AG08396 (cell line): ENCODE results near the gene GKN1.
"Not testable (repeated sequence)": the region's sequence is repeated elsewhere in the genome, so short reads cannot be mapped to it uniquely, and the experiment has no call there.

ENCODE experiments used
- DNase-seq: peaks from one replicate; pipeline ENCODE4 v3.0.0; 2012; ENCODE audit warnings: low spot score, mixed read lengths

The GKN1 gene

DNA sequence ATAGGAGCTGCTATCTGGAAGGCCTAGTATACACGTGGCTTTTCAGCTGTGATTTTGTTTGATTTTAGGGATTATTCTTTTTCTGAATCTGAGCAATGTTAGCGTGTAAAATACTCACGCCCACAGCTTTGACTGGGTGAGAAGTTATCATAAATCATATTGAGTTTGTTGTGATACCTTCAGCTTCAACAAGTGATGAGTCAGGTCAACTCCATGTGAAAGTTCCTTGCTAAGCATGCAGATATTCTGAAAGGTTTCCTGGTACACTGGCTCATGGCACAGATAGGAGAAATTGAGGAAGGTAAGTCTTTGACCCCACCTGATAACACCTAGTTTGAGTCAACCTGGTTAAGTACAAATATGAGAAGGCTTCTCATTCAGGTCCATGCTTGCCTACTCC is at the start of gene GKN1:
Gene GKN1, plus strand, starts transcription at position 386 of the 400 bp plus-strand sequence. CDS start 42 bp downstream, outside the sequence.
- no peak for DNase-seq

GRCh38 chr2:68925295-68925896 is 49.0 kb upstream of the GKN1 start:
- peak; percentile 58 for DNase-seq

GRCh38 chr2:68926796-68927195 is 47.6 kb upstream of the GKN1 start:
- DNase-seq, result no peak

DNA sequence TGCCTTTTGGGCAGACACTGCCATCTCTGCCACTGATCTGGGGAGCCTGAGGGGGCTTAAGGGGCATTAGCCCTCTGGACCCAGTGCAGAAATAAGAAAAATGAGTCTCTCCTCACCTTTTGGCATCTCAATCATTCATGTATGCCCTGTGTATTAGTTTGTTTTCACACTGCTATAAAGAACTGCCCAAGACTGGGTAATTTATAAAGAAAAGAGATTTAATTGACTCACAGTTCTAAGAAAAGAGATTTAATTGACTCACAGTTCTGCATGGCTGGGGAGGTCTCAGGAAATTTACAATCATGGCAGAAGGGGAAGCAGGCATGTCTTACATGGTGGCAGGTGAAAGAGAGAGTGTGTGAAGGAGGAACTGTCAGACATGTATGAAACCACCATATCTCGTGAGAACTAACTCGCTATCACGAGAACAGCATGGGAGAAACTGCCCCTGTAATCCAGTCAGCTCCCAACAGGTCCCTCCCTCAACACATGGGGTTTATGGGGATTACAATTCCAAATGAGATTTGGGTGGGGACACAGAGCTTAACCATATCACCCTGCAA is 43.2 kb upstream of the GKN1 start:
- DNase-seq, result no peak

DNA sequence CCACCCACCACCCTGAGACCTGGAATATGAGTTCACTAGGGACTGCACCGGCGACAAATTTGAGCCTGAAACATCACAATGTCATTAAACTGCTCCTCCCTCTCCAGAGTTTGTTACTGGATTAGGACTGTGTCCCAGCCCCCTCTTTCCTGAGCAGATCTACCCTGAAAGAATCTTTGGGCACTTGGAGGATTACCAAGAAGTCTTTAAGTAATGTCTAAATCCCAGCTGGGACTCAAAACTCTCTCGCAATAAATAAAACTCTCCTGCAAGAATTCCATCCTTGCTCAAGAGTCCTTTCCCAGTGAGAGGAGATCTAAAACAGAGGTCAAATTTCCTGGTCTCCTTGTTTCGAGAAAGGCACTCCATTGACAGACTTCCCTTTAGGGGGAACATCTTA is 42.6 kb upstream of the GKN1 start:
- no peak for DNase-seq

DNA sequence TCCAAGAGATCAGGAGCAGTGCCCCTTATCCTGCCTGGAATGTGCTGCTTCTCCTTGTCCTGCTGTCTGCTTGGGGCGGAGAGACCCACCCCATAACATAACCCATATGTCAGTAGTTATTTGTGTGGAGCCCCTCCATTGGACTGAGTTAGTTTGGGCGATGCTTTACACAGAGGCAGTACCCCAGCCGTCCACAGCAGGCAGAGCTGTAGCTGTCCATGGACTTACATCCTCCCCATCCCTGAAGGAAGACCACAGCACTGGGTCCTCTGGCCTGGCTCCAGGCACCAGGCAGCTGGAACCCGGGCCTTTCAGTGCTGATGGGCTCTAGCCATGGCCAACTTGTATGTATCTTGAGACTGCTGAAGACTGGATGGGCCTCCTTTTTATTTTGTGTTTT is 42.0 kb upstream of the GKN1 start:
- DNase-seq, result no peak

DNA sequence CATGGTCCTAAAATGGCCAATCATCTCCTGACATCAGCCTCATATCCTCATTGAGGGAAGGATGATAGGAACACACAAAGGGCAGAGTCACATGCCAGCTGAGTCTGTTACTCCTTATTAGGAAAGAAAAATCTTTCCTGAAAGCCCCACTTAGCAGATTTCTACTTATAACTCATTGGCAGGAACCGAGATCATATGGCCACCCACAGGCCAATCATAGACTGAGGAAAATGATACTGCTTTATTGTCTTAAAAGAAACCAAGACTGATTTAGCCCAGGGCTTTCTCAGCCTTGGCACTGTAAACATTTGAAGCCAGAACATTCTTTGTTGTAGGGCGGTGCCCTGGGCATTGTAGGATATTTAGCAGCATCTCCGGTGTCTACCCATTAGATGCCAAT is 40.4 kb upstream of the GKN1 start:
- no peak for DNase-seq

DNA sequence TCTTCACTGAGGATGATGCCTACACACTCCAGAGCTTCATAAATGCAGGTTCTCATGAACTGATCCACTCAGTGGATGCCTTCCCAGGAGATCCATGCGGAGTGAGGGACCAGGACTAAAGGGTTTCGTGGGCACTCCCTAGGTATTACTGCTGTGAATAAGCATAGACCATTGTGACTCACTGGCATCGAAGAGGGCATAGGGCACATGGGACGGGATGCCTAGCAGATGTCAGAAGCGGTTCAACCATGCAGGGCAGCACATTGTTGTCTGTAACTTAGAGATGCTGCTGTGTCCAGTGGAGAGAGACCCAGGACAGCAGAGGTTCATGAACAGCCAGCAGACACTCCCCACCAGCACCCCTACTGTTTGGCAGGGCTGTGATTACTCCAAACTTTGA is 39.0 kb upstream of the GKN1 start:
- no peak for DNase-seq

DNA sequence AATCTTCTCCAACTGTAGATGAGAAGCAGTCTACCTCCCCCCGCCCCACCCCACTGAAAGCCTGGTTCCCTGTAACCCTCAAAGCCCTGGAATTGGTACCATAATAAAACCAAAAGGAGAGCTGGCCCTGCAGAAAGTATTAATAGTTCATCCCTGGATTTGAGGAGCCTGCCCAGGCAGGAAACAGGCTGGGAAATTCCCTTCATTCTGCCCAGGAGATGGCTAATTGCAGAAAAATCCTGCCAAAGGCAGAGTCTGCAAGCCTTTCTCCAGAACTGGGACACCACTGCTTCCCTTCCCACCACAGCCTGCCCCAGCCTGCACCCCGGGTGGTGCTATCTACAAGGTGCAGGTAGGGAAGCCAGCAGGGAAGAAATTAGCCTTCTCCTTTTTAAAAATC is 38.0 kb upstream of the GKN1 start:
- DNase-seq, result peak; percentile 32

- no peak for DNase-seq
Observed at GRCh38 chr2:68936889-68937288, 37.5 kb upstream of the GKN1 start.

- no peak for DNase-seq
Observed at GRCh38 chr2:68937346-68938055, 36.9 kb upstream of the GKN1 start.

DNA sequence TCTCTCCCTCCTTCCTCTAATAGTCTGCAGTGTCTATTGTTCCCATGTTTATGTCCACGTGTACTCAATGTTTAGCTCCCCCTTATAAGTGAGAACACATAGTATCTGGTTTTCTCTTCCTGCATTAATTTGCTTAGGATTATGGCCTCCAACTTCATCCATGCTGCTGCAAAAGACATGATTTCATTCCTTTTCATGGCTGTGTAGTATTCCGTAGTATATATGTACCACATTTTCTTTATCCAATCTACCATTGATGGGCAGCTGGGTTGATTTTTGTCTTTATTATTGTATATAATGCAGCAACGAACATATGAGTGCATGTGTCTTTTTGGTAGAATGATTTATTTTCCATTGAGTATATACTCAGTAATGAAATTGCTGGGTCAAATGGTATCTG is 35.5 kb upstream of the GKN1 start:
- no peak for DNase-seq

DNA sequence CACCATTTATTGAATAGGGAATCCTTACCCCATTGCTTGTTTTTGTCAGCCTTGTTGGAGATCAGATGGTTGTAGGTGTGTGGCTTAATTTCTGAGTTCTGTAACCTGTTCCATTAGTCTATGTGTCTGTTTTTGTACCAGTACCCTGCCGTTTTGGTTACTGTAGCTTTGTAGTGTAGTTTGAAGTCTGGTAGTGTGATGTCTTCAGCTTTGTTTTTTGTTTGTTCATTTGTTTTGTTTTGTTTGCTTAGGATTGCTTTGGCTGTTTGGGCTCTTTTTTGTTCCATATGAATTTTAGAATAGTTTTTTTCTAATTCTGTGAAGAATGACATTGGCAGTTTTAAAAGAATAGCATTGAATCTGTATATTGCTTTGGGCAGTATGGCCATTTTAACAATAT is 34.5 kb upstream of the GKN1 start:
- DNase-seq, result no peak

DNA sequence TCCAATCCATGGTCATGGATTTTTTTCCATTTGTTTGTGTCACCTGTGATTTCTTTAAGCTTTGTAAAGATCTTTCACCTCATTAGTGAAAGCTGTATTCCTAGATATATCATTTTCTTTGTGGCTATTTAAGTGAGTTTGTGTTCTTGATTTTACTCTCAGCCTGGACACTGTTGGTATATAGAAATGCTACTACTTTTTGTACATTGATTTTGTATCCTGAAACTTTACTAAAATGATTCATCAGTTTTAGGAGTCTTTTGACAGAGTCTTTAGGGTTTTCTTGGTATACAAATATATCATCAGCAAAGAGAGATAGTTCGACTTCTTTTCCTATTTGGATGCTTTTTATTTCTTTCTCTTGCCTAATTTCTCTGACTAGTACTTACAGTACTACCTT is 34.1 kb upstream of the GKN1 start:
- no peak for DNase-seq

DNA sequence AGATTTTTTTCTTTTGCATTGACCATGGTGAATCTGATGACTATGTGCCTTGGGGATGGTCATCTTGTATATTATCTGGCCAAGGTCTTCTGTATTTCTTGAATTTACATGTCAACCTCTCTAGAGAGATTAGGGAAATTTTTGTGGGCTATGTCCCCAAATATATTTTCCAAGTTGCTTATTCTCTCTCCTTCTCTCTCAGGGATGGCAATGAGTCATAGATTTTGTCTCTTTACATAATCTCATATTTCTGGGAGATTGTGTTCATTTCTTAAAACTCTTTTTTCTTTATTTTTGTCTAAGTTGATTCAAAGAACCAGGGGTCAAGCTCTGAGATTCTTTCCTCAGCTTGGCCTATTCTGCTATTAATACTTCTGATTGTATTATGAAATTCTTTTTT is 31.6 kb upstream of the GKN1 start:
- DNase-seq, result no peak

DNA sequence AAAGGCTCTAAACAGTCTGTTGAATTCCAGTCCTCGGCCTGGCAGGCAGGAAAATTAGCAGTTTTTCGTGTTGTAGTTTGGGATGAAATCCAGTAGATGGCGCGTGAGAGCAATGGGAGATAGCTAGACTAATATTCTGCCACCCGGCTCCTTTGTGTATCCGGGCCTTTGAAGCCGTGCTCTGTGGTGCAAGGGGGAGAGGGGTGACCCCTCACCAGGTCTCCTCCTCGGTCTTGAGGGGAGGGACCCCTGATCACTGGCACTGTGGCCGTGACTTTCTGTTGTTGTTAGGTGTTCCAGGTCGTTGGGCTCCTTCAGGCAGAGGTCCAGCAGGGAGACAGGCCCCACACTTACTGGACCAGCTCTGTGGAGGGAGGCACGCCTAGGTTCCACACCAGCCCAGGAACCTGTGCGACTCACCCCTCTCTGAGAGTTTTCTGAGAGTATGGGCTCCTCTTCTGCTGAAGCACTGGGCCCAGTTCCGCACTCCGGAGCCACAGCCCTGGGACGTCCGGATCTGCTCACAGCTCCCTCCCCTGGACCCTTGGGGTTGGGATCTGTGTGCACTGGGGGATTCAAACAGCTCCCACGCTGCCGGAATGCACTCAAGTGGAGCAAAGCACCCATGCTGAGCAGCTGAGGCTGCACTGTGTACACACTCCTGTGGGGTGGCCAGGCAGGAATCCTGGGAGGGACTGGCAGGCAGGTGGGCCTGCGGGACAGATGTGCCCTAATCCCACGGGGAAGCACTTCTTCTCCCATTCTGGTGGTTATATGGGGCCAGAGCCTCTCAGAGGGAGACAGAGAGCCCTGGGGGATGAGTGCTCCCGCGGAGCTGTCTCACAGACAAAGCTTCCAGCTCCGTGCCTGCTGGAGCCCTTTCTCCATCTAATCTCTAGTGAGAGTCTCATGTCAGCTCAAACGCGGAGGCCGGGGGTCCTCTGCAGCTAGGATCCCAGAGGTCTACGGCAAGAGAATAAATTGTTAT is 30.6 kb upstream of the GKN1 start:
- peak; percentile 72 for DNase-seq

GRCh38 chr2:68946117-68946516 is 28.3 kb upstream of the GKN1 start:
- DNase-seq, result no peak

DNA sequence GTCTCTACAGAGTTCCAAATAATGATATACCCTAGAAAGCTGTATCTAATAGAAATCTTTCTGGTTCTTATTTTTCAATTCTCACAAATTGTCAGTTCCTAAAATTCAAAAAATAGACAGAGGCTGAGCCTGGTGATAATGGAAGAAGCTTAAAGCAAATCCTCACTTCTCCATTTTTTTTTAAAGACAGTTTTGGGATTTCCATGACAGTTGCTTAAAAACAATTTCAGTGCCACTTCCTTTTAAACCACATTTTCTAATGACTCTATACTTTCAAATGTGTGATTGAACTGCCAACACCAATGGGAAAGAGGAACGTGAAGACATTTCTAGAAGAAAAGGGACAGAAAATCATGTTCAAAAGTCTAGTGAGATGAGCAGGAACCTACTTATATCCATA is 25.7 kb upstream of the GKN1 start:
- DNase-seq, result no peak

- no peak for DNase-seq
Observed at GRCh38 chr2:68951899-68952298, 22.5 kb upstream of the GKN1 start.

- DNase-seq, result no peak
Observed at GRCh38 chr2:68952887-68953521, 21.4 kb upstream of the GKN1 start, which contains the start of gene GKN2. Gene GKN2, minus strand, starts transcription at chr2:68952893. Its CDS starts 32 bp downstream, at chr2:68952861.

DNA sequence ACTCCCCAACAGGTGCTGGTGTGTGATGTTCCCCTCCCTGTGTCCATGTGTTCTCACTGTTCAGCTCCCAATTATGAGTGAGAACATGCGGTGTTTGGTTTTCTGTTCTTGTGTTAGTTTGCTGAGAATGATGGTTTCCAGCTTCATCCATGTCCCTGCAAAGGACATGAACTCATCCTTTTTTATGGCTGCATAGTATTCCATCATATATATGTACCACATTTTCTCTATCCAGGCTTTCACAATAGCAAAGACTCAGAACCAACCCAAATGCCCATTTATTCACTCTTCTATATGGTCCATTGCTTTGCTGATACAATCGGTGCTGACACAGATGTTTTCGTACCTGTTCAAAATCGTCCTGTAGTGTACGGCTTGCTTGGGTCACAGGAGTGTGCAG is 19.0 kb upstream of the GKN1 start:
- not testable (repeated sequence) for DNase-seq

DNA sequence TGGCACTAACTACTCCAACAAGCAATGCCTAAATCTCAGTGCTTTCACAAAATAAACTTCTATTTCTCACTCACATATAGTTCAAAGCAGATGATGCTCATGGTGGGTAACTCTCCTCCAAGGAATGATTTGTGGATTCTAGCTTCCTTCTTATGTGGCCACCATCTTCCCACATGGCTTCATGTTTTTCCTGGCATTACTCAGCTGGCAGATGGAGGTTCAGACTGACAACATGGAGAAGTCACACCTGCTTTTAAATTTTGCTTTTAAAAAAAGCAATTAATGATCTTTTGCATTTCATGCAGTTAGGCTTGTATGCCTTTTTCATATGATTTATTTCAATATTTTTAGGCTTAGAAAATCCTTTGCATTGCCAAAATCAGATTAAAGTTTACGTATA is 15.4 kb upstream of the GKN1 start:
- no peak for DNase-seq
